Breast epithelium (tissue), 4 donors: Measurements from ENCODE around the gene NAALADL2. TPM values are rescaled to one million over a fixed set of nuclear protein-coding genes. Genes with fewer than 3 reads are reported as not detected.

Experiments
- DNase-seq, 2 donors: peaks; one replicate each; pipeline ENCODE4 v3.0.0-alpha.2; 2019; ENCODE audit warnings: low spot score in 2 of 2
- H3K27ac ChIP-seq, 2 donors: fragments of 200-600 bp; sonication (generic) in 1 of 2; one replicate each; pipeline ENCODE4 v1.5.1; 2016 to 2019; ENCODE audit warnings: mild to moderate bottlenecking in 1 of 2
- H3K27me3 ChIP-seq, 2 donors: fragments of 200-600 bp; sonication (generic) in 1 of 2; one replicate each; pipeline versions ENCODE4 v1.5.1 to v1.6.0; 2017 to 2019; ENCODE audit warnings: control low read depth in 1 of 2, mild to moderate bottlenecking in 1 of 2
- H3K36me3 ChIP-seq: fragments of 200-600 bp; one replicate; pipeline ENCODE4 v1.5.1; 2019
- H3K4me1 ChIP-seq, 2 donors: fragments of 200-600 bp; sonication (generic); one replicate each; pipeline ENCODE4 v1.5.1; 2016 to 2019; ENCODE audit warnings: control low read depth in 1 of 2
- H3K4me3 ChIP-seq, 3 donors: fragments of 200-600 bp; sonication (generic); 1 replicate in 2 of 3; 2 replicates in 1 of 3; pipeline ENCODE4 v1.5.1; 2016 to 2019; ENCODE audit warnings: mild to moderate bottlenecking in 3 of 3, moderate library complexity in 2 of 3
- H3K9me3 ChIP-seq, 2 donors: fragments of 200-600 bp; sonication (generic) in 1 of 2; one replicate each; pipeline ENCODE4 v1.5.1; 2016 to 2019; ENCODE audit warnings: control low read depth in 1 of 2
- CTCF ChIP-seq, 3 donors: fragments of 450-650 bp; IDR thresholded peaks; one replicate each; pipeline ENCODE4 v1.5.1; 2016 to 2017; ENCODE audit warnings: antibody characterized with exemption in 3 of 3, mild to moderate bottlenecking in 3 of 3, moderate library complexity in 3 of 3
- POLR2A ChIP-seq: fragments of 450-650 bp; IDR thresholded peaks from one replicate; pipeline ENCODE4 v1.6.1; 2016; ENCODE audit warnings: antibody characterized with exemption, mild to moderate bottlenecking, moderate library complexity
- POLR2AphosphoS5 ChIP-seq, 3 donors: sonication (generic); formaldehyde crosslinking; IDR thresholded peaks; one replicate each; pipeline ENCODE4 v1.6.1; 2017; ENCODE audit warnings: antibody characterized with exemption in 3 of 3
- intact Hi-C: fragments of 100-400 bp; cut with DNase I; formaldehyde crosslinking; loops from one replicate; pipeline ENCODE4 v1.15.1; 2023; ENCODE audit warnings: low total_unique reads
- total RNA-seq, 3 donors: library from RNA; depleted of rRNA; stranded (reverse); fragments of >200 nt; gene quantifications; one replicate each; pipeline ENCODE4 v1.1.0, GENCODE V29; 2016

NAALADL2 gene
- total RNA-seq, 3 donors from 2014 or later: 12.0 to 69.5 (median 53.9) TPM

- Histone ChIP-seq H3K27me3 (no peaks in the 10 kb centered on the region), H3K9me3 (no peaks in the 10 kb centered on the region), H3K27ac (no peak overlapping the region), H3K4me3 (no peak overlapping the region), H3K36me3 (no peaks in the 10 kb centered on the region), H3K4me1 (no peaks in the 10 kb centered on the region)
- intact Hi-C loops: no loop called here
- TF ChIP-seq CTCF (IDR thresholded peaks at IDR 0.05): no peak
- no peak for TF ChIP-seq POLR2A
- no peak for TF ChIP-seq POLR2AphosphoS5 (IDR thresholded peaks at IDR 0.05)
- no peak for DNase-seq
These were observed 726.8 kb downstream of the NAALADL2 start for GRCh38 chr3:175585898-175586297.

- Histone ChIP-seq H3K4me3 (no peak overlapping the region), H3K27me3 (no peaks in the 10 kb centered on the region), H3K27ac (no peak overlapping the region), H3K36me3 (no peaks in the 10 kb centered on the region), H3K4me1 (no peaks in the 10 kb centered on the region), H3K9me3 (peaks cover 0 to 13% of the 10 kb centered on the region in 2 donors)
- intact Hi-C loops: no loop called here
- TF ChIP-seq POLR2A (no peak), CTCF (IDR thresholded peaks at IDR 0.05) (no peak), POLR2AphosphoS5 (IDR thresholded peaks at IDR 0.05) (no peak)
- DNase-seq: no peak
These were observed 731.6 kb downstream of the NAALADL2 start for GRCh38 chr3:175590745-175591144.

GRCh38 chr3:175591375-175591774, 732.2 kb downstream of the NAALADL2 start:
- TF ChIP-seq POLR2A (no peak), POLR2AphosphoS5 (IDR thresholded peaks at IDR 0.05) (no peak), CTCF (IDR thresholded peaks at IDR 0.05) (no peak)
- no peak for DNase-seq
- intact Hi-C loops: no loop called here
- Histone ChIP-seq H3K4me1 (no peaks in the 10 kb centered on the region), H3K4me3 (no peak overlapping the region), H3K9me3 (peaks cover 0 to 13% of the 10 kb centered on the region in 2 donors), H3K27ac (no peak overlapping the region), H3K27me3 (no peaks in the 10 kb centered on the region), H3K36me3 (no peaks in the 10 kb centered on the region)

DNA sequence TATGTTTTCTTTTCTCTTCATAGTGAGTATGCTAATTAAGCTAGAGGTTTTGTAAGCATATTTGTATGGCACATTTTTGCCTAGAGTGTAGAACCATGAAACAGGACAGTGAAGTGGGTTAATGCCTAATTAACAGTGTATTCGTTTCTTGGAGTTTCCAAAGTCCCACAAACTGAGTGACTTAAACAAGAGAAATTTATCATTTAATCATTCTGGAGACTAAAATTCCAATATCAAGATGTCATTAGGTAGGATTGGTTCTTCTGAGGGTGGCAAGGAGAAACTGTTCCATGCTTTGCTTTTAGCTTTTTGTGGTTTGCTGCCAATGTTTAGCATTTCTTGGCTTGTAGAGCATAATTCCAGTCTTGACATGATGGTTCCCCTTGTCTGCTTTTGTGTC, 734.2 kb downstream of the NAALADL2 start:
- TF ChIP-seq CTCF (IDR thresholded peaks at IDR 0.05) (no peak), POLR2AphosphoS5 (IDR thresholded peaks at IDR 0.05) (no peak), POLR2A (no peak)
- Histone ChIP-seq H3K4me1 (no peaks in the 10 kb centered on the region), H3K27ac (no peak overlapping the region), H3K4me3 (no peak overlapping the region), H3K27me3 (no peaks in the 10 kb centered on the region), H3K9me3 (peaks cover 0 to 13% of the 10 kb centered on the region in 2 donors), H3K36me3 (no peaks in the 10 kb centered on the region)
- DNase-seq: no peak
- intact Hi-C loops: no loop called here

DNA sequence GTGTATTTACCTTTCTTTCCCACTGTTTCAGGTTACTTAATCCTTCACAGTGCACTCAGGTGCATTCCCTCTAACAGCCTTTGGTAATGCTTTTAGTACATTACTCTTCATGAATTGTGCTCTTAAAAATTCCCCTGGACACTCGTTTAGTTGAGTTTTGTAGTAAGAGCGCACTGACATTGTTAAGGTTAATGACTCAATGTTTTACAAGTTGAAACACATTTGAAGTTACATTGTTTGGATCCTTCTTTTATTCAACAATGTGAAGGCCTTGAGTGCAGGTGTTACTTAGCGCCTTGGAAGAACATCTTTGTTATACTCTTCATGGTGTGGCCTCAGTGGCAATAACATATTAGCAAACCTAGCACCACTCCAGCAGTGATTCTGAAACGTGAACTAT, 739.6 kb downstream of the NAALADL2 start:
- no peak overlapping the region for H3K4me3 ChIP-seq

More for the DNA sequence above, 739.6 kb downstream of the NAALADL2 start:
- no peaks in the 10 kb centered on the region for H3K36me3 ChIP-seq
- no peaks in the 10 kb centered on the region for H3K4me1 ChIP-seq
- TF ChIP-seq POLR2AphosphoS5 (IDR thresholded peaks at IDR 0.05) (no peak), POLR2A (no peak), CTCF (IDR thresholded peaks at IDR 0.05) (no peak)
- DNase-seq: no peak
- intact Hi-C loops: no loop called here
- H3K27ac ChIP-seq: no peak overlapping the region
- H3K9me3 ChIP-seq: peaks cover 0 to 13% of the 10 kb centered on the region in 2 donors
- H3K27me3 ChIP-seq: no peaks in the 10 kb centered on the region
